HG03280 (cell line): ENCODE results near the gene ARFGEF2.

Experiments
- ATAC-seq: cut with Tn5 transposase; IDR thresholded peaks from one replicate; pipeline ENCODE4 v1.9.1; 2021; ENCODE audit warnings: mild to moderate bottlenecking, moderate library complexity; ENCODE audit not compliant: unreplicated experiment

ARFGEF2 gene

DNA sequence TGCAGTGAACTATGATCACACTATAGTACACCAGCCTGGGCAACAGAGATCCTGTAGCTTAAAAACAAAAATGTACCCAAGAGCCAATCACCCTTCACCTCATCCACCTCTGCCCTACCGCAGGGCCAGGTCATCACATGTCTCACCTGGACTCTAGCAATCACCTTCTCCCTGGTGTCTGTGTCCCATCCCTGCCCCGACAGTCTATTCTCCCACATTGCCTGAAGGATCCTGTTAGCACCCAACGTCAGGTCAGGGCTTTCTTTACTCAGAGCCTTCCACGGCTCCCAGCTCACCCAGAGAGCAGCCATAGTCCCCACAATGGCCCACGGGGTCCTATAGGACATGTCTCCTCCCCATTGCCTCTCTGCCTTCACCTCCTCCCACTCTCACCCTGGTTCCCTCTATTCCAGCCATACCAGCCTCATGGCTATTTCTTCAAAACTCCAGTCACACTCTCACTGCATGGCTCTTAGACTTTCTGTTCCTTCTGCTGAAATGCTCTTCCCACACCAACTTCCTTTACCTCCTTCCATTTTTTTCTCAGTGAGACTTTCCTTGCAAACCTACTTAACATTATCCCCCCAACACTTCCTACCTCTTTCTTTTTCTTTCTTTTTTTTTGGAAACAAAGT, 22.5 kb upstream of the ARFGEF2 start:
- no peak for ATAC-seq

DNA sequence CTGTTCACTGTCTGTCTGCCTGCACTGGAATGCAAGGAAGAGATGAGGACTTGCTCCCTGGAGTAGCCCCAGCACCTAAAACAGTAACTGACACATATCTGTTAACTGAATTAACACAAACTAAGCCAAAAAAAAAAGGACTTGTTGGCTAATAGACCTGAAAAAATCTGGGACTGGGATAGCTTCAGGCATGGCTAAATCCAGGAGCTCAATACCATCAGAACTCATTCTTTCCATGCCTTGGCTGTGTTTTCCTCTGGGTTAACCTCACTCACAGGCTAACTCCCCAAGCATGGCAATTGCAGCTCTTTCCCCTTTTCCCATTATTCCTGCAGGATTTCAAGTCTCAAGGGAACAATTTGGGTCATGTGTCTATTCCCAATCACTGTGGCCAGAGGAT, 21.6 kb upstream of the ARFGEF2 start:
- no peak for ATAC-seq

DNA sequence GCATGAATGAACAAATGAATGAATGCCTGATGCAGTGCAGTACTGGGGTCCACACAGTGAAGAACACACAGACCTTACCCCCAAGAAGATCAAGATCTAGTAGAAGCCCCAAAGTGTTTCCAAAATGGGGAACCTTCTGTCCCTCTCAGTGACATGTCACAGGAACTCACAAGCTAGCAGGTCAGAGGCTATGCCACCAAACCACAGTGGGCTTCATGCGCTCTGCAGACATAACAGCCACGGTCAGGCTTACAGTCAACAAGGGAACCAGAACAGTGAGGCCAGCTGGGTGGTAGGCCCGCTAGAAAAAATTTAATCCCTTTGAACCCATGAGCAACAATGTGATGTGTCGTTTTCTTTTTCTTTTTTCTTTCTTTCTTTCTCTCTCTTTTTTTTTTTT, 20.2 kb upstream of the ARFGEF2 start:
- no peak for ATAC-seq

DNA sequence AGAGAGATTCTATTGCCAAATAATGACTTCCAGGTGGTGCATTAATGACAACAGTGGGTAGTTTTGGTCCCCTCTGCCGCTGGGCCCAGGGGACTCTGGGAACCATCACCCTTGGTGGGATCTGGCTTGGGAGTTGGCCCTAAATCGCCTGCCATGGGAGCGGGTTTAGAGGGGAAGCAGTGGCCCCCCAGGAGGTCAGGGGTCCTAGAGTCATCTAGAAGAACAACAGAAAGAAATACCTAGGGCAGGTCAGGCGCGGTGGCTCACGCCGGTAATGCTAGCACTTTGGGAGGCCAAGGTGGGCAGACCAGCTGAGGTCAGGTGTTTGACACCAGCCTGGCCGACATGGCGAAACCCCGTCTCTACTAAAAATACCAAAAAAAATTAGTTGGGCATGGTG, 17.8 kb upstream of the ARFGEF2 start:
- no peak for ATAC-seq

DNA sequence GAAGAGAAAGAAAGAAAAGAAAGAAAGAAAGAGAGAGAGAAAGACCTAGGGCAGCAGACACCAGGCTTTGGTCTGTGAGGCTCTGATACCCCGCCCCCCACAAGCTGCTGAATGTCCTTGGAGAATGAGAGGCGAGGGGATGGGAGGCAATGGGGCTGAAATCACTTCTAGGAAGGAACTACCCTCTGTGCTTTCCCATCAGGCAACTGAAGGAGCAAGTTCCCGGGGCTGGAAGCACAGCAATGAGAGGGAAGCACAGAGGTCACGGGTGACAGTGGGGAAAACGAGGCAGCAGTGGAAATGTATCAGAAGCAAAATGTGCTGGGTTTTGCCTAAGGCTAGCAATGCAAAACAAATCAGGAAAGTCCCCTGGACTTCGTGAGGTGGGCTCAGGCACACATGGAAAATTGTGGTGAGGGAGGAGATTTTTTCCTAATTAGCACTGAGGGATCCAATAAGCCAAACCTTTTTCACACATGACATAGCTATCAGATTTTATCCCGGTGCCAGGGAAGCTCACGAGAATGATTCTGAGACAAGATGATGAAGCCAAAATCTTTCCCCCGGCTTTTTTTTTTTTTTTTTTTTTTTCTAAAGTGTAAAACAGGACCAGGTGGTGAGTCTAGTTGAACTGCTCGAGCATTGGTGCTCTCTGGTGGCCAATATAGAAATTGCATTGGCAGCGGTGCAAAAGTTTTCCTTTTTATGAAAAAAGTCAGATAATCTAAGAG, 16.8 kb upstream of the ARFGEF2 start:
- no peak for ATAC-seq

DNA sequence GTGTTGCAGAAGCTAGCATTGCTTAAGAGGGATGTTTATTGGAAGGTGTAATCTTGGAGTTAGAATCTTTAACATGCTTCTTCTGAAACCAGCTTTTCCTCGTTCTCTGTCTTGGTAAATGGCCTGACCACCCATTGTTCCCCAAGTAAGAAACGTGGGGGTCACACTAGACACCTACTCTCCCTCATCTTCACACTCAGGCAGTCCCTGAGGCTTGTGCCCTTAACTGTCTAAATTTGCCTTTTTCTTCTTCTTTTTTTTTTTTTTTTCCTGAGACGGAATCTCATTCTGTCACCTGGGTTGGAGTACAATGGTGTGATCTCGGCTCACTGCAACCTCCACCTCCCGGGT, 16.2 kb upstream of the ARFGEF2 start:
- ATAC-seq, result no peak

DNA sequence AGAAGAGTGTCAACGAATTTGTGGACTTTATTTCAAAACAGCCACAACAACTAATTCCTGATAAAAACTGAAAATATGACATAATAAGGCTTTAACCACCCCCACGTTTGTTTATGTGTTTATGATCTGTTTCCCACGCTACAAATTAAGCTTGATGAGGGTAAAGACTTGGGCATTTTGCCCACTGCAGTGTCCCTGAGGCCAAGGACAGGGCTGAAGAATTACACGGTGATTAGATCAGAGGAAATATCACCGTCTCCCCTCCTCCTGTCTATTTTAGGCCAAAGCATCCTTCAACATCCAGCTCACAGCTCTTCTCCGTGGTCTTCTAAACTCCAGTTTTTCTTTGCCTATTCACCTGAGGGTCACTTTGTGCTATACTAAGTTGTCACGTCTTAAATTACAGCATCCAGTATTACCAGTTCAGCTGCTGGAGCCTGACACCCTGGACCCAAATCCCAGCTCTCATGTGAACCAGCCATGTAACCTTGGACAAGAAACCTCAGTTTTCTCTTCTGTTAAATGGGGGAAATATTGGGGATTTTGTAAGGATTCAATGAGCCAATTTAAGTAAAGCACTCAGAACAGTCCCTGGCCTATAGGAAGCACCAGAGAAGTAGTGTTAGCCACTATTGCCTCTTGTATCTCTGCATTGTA, 15.2 kb upstream of the ARFGEF2 start:
- ATAC-seq, result no peak

DNA sequence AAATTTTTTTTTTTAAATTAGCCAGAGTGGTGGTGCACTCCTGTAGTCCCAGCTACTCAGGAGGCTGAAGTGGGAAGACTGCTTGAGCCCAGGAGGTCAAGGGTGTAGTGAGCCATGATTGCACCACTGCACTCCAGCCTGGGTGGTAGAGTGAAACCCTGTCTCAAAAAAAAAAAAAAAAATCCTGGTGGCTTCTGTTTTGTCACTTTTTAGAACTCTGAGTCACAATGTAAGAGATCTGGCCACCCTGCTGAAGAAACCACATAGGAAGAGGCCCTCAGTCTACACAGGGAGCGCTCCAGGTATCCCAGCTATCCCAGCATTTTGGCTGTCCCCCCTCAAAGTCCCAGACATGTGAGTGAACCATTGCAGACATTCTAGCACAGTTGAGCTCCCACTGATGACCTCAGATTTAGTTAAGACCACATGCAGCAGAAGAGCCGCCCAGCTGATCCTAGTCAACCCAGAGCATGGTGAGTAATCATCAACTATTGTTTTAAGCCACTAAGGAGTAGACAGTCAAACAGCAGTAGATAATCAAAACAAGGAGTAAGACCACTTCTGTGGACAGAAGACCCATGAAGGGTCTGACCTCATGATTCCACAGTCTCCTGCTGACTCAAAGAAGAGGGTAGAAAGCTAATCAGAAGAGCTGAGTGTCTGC, 12.7 kb upstream of the ARFGEF2 start:
- no peak for ATAC-seq

DNA sequence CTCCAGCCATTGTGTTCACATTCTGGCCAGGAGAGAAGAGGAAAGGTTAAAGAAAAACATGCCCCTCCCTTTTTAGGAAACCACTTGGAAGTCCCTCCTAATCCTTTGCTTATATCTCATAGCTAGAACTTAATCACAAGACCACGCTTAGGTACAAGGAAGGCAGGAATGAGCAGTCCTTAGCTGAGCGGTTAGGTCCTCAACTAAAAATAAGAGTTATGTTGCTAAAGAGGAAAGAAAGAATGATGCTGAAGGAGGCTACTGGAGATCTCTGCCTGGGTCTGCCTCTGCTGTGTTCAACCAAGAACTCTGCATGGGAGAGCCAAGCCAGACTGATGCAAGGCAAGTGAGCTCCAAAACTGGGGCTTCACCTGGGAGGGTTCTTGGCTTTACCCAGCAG, 11.6 kb upstream of the ARFGEF2 start:
- ATAC-seq, result no peak

DNA sequence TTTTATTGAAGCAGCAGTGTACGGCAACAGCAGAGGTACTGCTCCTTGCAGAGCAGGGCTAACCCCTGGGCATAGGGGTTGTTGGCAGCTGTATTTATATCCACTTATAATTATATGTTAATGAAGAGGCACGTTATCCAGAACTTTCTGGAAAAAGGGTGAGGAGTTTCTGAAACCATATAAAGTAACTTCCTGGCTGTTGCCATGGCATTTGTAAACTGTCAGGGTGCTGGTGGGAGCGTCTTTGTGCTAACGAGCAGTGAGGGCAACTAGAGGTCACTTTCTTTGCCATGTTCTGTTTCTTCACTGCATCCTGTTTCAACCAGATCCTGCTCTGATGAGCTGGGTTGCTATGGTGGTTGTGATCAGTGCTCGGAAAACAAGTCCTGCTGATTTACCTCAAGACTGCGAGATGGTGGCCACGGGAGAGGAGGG, 11.1 kb upstream of the ARFGEF2 start:
- no peak for ATAC-seq

DNA sequence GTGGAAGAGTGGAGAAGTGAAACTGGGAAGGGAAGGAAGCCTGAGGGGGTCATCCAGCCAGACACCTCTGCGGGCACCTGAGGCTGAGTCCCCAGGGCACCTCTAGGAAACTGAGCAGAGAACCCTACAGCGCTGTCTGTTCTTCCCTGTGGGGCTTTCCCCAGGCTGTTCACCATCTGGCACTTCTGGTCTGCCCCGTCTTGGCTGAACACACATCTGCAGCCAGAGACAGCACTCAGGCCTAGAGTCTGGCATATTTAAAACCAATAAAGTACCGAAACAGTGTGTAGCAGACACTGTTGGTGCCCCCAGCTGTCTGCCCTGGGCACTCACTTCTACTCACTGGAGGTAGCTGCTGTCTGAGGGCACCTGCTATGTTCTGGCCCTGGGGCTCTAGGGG, 9.4 kb upstream of the ARFGEF2 start:
- peak; percentile 77 for ATAC-seq

DNA sequence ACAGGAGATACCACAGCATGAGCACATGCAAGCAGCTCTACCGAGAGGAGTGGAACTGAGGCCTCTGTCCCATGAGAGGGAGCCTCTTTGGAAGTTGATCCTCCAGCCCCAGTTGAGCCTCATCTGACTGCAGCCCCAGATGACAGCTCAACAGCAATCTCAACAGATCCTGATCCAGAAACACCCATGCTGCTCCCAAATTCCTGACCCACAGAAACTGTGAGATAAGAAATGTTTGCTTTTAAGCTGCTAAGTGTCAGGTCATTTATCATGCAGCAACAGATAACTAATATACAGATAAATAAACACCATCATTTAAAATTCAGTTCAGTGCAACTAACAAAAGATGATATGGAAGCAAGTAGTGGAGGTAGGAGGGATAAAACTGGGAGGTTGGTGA, 4.8 kb upstream of the ARFGEF2 start:
- ATAC-seq, result no peak

DNA sequence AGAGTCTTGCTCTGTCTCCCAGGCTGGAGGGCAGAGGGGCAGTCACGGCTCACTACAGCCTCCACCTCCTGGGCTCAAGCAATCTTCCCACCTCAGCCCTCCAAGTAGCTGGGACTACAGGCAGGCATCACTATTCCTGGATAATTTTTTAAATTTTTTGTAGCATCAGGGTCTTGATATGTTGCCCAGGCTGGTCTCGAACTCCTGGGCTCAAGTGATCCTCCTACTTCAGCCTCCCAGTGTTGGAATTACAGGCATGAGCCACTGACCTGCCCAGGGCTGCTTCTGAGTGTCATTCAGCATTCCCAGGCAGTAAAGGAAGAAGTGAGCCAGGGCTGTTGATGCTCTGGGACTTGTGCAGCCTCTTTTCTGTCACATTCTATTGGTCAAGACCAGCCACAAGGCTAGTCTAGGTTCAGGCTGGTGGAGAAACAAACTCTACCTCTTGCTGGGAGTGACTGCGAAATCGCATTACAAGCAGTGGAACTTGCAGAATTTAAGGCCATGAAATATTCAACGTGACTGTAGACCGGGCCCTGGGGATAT, 2.1 kb upstream of the ARFGEF2 start:
- no peak for ATAC-seq

DNA sequence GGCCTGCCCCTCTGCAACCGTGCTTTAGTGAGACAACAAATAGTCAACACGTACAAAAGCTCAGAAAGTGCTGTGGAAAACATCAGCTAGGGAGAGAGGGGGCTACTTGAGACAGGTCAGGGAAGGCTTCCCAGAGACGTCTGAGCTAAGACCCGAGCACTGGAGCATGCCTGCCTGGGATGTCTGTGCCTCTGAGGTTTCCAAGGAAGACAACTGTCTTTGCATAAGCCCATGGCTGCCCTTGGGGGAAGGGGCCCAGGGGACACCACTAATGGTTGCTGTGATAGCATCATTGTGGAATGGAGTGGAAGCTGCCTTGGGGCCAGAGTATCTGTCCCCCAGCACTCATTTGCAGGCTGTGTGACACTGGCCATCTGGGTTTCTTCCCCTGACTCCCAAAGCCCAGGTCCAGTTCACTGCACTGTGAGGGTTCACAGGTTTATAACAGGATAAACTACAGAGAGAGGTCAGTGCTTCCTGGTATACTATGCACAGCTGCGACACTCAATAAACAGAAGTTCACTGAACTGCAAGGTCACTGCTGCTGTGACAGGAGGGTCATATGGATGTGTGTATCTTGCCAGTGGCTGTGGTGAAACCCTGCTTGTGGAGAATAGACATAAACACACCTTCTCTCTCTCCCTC, 1.5 kb upstream of the ARFGEF2 start:
- ATAC-seq, result no peak

DNA sequence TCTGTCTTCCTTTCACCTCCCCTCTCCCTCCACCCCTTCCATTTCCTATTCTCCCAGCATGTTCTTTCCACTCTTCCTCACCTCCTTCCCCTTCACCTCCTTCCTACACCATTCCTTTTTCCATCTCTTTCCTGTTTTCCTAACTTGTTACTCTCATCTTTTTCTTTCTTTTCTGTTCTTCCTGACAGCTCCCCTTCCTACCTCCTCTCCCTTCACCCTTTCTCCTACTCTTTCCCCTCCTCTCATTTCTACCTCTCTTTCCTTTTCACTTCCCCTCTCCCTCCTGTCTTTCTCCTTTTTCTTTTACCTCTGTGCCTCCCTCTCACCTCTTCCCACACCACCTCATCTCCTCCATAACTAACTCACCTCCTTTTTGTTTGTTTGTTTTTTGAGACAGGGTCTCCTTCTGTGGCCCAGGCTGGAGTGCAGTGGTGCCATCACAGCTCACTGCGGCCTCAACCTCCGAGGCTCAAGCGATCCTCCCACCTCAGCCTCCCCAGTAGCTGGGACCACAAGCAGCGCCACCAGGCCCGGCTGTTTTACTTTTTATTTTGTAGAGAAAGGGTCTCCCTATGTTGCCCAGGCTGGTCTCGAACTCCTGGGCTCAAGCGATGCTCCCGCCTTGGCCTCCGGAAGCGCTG, 864 bp upstream of the ARFGEF2 start:
- no peak for ATAC-seq

DNA sequence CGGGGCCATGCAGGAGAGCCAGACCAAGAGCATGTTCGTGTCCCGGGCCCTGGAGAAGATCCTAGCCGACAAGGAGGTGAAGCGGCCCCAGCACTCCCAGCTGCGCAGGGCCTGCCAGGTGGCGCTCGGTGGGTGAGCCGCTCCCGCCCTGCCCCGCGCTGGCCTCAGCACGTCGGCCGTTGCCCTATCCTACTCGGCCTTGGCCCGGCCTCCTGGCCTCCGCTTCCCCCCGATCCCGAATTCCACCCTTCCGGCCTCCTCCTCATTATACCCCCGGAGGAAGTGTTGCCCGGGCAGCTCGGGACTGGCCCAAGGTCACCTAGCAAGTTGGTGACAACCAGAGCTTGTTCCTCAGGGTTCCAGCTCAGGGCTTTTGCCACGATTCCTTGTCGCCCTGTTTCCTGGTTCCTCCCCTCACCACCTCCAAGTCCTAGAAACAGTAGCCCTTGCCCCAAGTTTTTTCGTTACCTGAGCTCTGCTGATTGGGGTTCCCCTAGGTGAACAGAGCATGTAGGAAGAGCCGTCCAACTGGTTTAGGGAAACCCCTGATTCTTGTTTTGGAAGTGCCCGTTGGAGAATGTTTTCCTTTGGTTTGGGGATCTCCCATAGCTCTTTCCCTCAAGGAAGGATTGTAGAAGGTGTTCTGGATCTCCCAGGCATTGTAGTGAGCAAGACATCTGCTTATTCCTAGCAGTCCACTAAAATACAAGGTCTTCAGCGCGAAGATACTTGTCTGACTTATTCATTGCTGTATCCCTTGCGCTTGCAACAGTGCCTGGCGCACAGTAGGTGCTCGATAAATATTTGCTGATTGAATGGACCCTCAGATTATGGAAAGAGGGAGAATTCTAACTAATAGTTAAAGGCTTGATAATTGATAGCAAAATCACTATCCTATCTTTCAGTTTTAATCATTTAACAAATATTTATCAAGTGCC, 641 bp downstream of the ARFGEF2 start:
- ATAC-seq, result peak; percentile 40

DNA sequence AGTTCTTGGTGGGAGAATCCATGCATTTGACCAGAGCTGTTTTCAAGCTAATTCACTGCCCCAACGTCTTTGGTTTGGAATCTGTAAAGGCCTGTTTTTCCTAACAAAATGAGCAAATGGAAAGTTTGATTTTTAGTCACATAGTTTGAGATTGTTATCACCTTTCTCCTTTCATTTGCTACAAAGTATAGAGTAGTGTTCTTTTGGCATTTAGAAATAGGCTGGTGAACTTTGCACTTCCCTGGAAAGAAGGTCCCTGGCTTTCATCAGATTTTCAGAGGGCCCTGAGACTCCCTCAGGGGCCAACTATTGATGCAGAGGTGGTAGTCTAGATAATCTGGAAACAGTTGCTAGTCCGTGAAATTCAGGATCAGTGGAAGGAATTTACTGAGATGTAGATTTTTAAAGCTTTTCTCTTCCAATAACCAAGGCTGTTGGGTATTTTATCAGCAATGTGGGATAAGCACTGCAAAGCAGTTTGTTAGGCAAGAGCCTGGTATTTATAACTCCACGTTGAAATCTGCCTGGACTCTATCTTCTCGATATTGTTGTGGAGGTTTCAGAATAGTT, 1.7 kb downstream of the ARFGEF2 start:
- no peak for ATAC-seq

DNA sequence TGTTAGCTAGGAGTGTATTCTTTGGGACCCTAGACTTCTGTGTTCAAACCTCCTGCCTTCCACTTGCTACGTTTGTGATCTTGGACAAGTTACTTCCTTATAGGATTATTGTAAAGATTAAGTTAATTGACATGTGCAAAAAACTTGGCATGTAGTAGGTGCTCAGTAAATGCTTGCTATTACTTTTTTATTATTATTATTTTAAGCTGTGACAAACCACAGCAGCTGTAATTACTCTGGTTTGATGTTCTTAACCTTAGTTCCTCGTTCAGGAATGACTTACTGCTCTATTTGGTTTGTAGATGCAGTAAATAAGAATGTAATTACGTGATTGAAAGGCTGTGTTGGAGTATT, 3.2 kb downstream of the ARFGEF2 start:
- no peak for ATAC-seq

DNA sequence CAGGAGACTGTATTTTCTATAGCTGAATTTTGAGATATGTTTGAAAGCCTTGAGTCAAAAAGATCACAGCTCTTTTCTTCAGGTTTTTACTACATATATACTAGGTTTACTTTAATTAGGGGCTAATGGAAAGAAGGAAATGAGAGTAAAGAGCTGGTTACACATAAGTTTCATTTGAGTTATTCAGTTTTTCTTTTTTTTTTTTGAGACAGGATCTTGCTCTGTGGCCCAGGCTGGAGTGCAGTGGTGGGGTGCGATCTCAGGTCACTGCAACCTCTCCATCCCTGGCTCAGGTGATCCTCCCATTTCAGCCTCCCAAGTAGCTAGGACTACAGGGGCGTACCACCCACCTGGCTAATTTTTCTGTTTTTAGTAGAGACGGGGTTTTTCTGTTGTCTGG, 4.8 kb downstream of the ARFGEF2 start:
- no peak for ATAC-seq
